BJ (cell line): Measurements from ENCODE around the gene CCND3. TPM values are rescaled to one million over a fixed set of nuclear protein-coding genes. Genes with fewer than 3 reads are reported as not detected.

ENCODE experiments used
- CTCF ChIA-PET: fragments of 350-600 bp; formaldehyde crosslinking; extraction: SDS; loops from one replicate; lab custom pipeline; 2021; ENCODE audit warnings: antibody characterized with exemption, inconsistent platforms; lab: Yijun Ruan, JAX
- POLR2A ChIA-PET: fragments of 300-600 bp; sonication (Branson Sonifier 250); formaldehyde crosslinking; extraction: SDS; loops from one replicate; lab custom pipeline; 2021; ENCODE audit warnings: antibody characterized with exemption; lab: Charles Lee
- DNase-seq: peaks from one replicate; pipeline ENCODE4 v3.0.0-alpha.2; 2011; ENCODE audit warnings: low read depth
- H3K27me3 ChIP-seq: 2 replicates; pipeline ENCODE4 v1.6.0; 2011; ENCODE audit warnings: low read length; ENCODE audit not compliant: control insufficient read depth, insufficient read depth
- H3K36me3 ChIP-seq: 2 replicates; pipeline ENCODE4 v1.5.1; 2011; ENCODE audit warnings: low read length; ENCODE audit not compliant: control insufficient read depth, insufficient read depth
- H3K4me3 ChIP-seq: 2 replicates; pipeline ENCODE4 v1.5.1; 2011; ENCODE audit warnings: low read depth, mild to moderate bottlenecking, control low read depth, low read length
- polyA minus RNA-seq: library from RNA; depleted of rRNA, polyadenylated mRNA; stranded (reverse); fragments of >200 nt; gene quantifications from 2 replicates; pipeline ENCODE4 v1.2.3, GENCODE V29; 2011; rRNA and poly(A)+ RNA removed
- polyA plus RNA-seq: library from polyadenylated mRNA; depleted of rRNA; stranded (reverse); fragments of >200 nt; gene quantifications from 2 replicates; pipeline ENCODE4 v1.2.3, GENCODE V29; 2011; rRNA removed
- TF ChIP-seq, protein P1 (sequence below): IDR thresholded peaks from 2 replicates; pipeline ENCODE4 v1.5.1; 2011; ENCODE audit warnings: low read depth, mild to moderate bottlenecking, control low read depth, inconsistent platforms, low read length, moderate library complexity; ENCODE audit not compliant: insufficient read depth

Gene CCND3
- 20.0 and 38.5 TPM in 2 replicates for polyA plus RNA-seq
- polyA minus RNA-seq, result 19.2 and 26.1 TPM in 2 replicates

GRCh38 chr6:41941280-41942066 is at the start of gene CCND3:
Gene CCND3, minus strand, starts transcription at chr6:41941808. Its CDS starts 159 bp downstream, at chr6:41941649.
- CTCF ChIA-PET, result interaction anchor here (1.0 to 10.5 kb wide), 3 partner anchors 18 to 155 kb away, joined by 3 to 152 read pairs (median 3); partner anchors contain the start of gene TAF8
- peaks cover 3% of the 10 kb centered on the region; the same call in 1 of the 2 replicates for H3K36me3 ChIP-seq
- DNase-seq, result peak; percentile 55
- H3K27me3 ChIP-seq, result no peaks in the 10 kb centered on the region
- H3K4me3 ChIP-seq, result peak within 1 kb of the TSS; percentile 81
- POLR2A ChIA-PET, result interaction anchor here (0.7 kb wide), 1 partner anchor 162 kb away, joined by 8 read pairs; the partner anchor contains the start of gene FRS3
- TF ChIP-seq, protein P1, sequence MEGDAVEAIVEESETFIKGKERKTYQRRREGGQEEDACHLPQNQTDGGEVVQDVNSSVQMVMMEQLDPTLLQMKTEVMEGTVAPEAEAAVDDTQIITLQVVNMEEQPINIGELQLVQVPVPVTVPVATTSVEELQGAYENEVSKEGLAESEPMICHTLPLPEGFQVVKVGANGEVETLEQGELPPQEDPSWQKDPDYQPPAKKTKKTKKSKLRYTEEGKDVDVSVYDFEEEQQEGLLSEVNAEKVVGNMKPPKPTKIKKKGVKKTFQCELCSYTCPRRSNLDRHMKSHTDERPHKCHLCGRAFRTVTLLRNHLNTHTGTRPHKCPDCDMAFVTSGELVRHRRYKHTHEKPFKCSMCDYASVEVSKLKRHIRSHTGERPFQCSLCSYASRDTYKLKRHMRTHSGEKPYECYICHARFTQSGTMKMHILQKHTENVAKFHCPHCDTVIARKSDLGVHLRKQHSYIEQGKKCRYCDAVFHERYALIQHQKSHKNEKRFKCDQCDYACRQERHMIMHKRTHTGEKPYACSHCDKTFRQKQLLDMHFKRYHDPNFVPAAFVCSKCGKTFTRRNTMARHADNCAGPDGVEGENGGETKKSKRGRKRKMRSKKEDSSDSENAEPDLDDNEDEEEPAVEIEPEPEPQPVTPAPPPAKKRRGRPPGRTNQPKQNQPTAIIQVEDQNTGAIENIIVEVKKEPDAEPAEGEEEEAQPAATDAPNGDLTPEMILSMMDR, result no peak

DNA sequence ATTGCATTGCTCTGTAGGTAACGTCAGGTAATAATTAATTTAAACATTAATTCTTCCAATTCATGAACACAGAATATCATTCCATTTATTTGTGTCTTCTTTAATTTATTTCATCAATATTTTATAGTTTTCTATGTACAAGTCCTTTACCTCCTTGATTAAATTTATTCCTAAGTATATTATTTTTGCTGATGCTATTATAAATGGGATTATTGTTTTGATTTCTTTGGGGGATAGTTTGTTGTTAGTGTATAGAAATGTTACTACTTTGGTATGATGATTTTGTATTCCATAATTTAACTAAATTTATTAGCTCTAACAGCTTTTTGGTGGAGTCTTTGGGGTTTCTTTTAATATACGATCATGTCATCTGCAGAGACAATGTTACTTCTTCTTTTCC is 44.7 kb upstream of the CCND3 start:
- no peaks in the 10 kb centered on the region for H3K27me3 ChIP-seq
- ChIA-PET POLR2A (no interaction called here), CTCF (interaction anchor here (1.0 kb wide), 1 partner anchor 9 kb away, joined by 4 read pairs; no protein-coding TSS in a partner anchor)
- H3K4me3 ChIP-seq, result no peak overlapping the region
- no peak for DNase-seq
- TF ChIP-seq, protein P1, result no peak
- H3K36me3 ChIP-seq, result no peaks in the 10 kb centered on the region

DNA sequence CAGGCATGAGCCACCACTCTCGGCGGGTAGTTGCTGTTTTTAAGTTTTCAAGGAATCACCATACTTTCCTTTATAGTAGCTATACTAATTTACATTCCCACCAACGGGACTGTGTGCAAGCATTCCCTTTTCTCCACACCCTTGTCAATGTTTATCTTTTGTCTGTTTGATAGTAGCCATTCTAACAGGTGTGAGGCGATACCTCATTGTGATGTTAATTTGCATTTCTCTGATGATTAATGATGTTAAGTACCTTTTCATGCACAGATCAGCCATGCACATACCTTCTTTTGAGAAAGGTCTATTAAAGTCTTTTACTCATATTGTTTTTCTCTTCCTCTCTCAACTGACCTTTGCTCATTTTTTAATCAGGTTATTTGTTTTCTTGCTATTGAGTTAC is 43.0 kb upstream of the CCND3 start:
- H3K4me3 ChIP-seq, result no peak overlapping the region
- ChIA-PET POLR2A (no interaction called here), CTCF (no interaction called here)
- TF ChIP-seq, protein P1, result no peak
- no peak for DNase-seq
- H3K27me3 ChIP-seq, result no peaks in the 10 kb centered on the region
- H3K36me3 ChIP-seq, result no peaks in the 10 kb centered on the region

DNA sequence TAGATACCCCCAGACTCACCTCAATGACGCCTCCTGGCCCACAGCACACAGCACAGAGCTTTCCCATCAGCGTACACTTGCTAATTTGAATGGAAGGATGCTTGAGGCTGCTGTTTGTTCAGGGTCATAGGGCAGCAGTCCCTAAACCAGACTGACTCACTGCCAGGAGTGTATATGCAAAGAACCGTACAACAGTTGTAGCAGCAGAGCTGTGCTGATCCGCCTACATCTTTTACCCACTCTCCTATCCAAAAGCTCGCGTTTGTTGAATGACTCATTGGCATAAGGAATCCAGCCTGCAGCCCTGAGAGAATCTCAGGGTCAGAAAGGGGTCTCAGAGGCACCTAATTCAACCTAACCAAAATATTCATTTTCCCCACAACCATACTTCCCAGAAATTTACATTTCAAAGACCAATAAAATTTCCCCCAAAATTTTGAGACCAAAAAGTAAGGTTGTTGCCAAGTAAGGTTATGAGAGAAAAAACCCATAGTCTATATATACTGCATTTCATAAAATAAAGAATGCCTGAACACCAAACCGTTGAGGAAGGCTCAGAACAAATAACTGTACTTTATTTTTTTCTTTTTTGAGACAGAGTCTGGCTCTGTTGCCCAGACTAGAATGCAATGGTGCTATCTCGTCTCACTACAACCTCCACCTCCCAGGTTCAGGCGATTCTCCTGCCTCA is 35.3 kb upstream of the CCND3 start:
- CTCF ChIA-PET, result interaction anchor here (0.6 to 2.7 kb wide), 3 partner anchors 9 to 66 kb away, joined by 4 to 8 read pairs (median 4); no protein-coding TSS in a partner anchor
- POLR2A ChIA-PET, result no interaction called here
- no peaks in the 10 kb centered on the region for H3K36me3 ChIP-seq
- no peaks in the 10 kb centered on the region for H3K27me3 ChIP-seq
- no peak overlapping the region for H3K4me3 ChIP-seq
- TF ChIP-seq, protein P1, result no peak
- DNase-seq, result no peak

- H3K4me3 ChIP-seq, result no peak overlapping the region
- TF ChIP-seq, protein P1, result no peak
- H3K36me3 ChIP-seq, result no peaks in the 10 kb centered on the region
- DNase-seq, result no peak
- ChIA-PET POLR2A (no interaction called here), CTCF (no interaction called here)
- H3K27me3 ChIP-seq, result no peaks in the 10 kb centered on the region
Measured at GRCh38 chr6:41975276-41975675, 33.7 kb upstream of the CCND3 start.
